ENCODE measurements around the gene ATCAY. TPM values are rescaled to one million over a fixed set of nuclear protein-coding genes. Genes with fewer than 3 reads are reported as not detected.

Gene ATCAY
- total RNA-seq, 3 donors from 2014 or later (not counting 1 experiment from before 2014, with no cell fraction given), result not detected

GRCh38 chr19:3910105-3910504, 29.6 kb downstream of the ATCAY start:
- WGBS (ENCODE audit: insufficient coverage), result 95% methylated on average over 1 of the region's 1 CpG
- no peaks in the 10 kb centered on the region for H3K4me1 Mint-ChIP-seq
- no peak for ATAC-seq
- Histone ChIP-seq H3K9me3 (ENCODE audit: control insufficient read depth, insufficient read depth, low read length) (peaks cover 9% of the 10 kb centered on the region), H3K36me3 (ENCODE audit: control insufficient read depth, insufficient read depth, low read length) (no peaks in the 10 kb centered on the region), H3K4me1 (ENCODE audit: control insufficient read depth, insufficient read depth, low read length) (no peaks in the 10 kb centered on the region), H3K4me3 (ENCODE audit: low read length) (no peak overlapping the region), H3K27me3 (ENCODE audit: control insufficient read depth, insufficient read depth, low read length) (no peaks in the 10 kb centered on the region), H3K27ac (ENCODE audit: low read length) (no peak overlapping the region)
- no peaks in the 10 kb centered on the region for H3K27me3 Mint-ChIP-seq (ENCODE audit: low read depth in 2 of 2)
- no peak overlapping the region for H3K27ac Mint-ChIP-seq
- intact Hi-C loops (cut with micrococcal nuclease), result no loop called here
- TF ChIP-seq, protein P1, sequence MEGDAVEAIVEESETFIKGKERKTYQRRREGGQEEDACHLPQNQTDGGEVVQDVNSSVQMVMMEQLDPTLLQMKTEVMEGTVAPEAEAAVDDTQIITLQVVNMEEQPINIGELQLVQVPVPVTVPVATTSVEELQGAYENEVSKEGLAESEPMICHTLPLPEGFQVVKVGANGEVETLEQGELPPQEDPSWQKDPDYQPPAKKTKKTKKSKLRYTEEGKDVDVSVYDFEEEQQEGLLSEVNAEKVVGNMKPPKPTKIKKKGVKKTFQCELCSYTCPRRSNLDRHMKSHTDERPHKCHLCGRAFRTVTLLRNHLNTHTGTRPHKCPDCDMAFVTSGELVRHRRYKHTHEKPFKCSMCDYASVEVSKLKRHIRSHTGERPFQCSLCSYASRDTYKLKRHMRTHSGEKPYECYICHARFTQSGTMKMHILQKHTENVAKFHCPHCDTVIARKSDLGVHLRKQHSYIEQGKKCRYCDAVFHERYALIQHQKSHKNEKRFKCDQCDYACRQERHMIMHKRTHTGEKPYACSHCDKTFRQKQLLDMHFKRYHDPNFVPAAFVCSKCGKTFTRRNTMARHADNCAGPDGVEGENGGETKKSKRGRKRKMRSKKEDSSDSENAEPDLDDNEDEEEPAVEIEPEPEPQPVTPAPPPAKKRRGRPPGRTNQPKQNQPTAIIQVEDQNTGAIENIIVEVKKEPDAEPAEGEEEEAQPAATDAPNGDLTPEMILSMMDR (IDR thresholded peaks at IDR 0.05), result no peak
- H3K4me3 Mint-ChIP-seq, result no peak overlapping the region
- H3K9me3 Mint-ChIP-seq, result no peaks in the 10 kb centered on the region
- no peaks in the 10 kb centered on the region for H3K36me3 Mint-ChIP-seq
- no peak for DNase-seq

- 86% methylated on average over 7 of the region's 9 CpGs for WGBS (ENCODE audit: insufficient coverage)
These were observed 33.7 kb downstream of the ATCAY start for GRCh38 chr19:3914199-3914598.

DNA sequence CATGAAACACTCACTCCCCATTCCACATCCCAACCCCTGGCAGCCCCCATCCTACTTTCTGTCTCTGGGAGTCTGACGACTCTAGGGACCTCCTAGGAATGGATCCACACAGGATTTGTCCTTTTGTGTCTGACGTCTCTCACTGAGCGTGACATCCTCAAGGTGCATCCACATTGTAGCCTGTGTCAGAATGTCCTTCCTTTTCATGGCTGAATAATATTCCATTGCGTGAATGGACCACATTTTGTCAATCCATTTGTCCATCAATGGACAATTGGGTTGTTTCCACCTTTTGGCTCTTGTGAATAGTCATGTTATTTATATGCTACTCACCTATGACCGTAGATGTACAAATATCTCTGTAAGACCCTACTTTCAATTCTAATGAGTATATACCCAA, 35.5 kb downstream of the ATCAY start:
- no peaks in the 10 kb centered on the region for H3K36me3 Mint-ChIP-seq
- Histone ChIP-seq H3K4me3 (ENCODE audit: low read length) (no peak overlapping the region), H3K9me3 (ENCODE audit: control insufficient read depth, insufficient read depth, low read length) (no peaks in the 10 kb centered on the region), H3K4me1 (ENCODE audit: control insufficient read depth, insufficient read depth, low read length) (no peaks in the 10 kb centered on the region), H3K27me3 (ENCODE audit: control insufficient read depth, insufficient read depth, low read length) (no peaks in the 10 kb centered on the region), H3K27ac (ENCODE audit: low read length) (no peak overlapping the region), H3K36me3 (ENCODE audit: control insufficient read depth, insufficient read depth, low read length) (no peaks in the 10 kb centered on the region)
- intact Hi-C loops (cut with micrococcal nuclease), result no loop called here
- no peak for ATAC-seq
- WGBS (ENCODE audit: insufficient coverage), result 93% methylated on average over 4 of the region's 5 CpGs
- H3K27me3 Mint-ChIP-seq (ENCODE audit: low read depth in 2 of 2), result peaks cover 0 to 5% of the 10 kb centered on the region in 2 donors
- H3K27ac Mint-ChIP-seq, result no peak overlapping the region
- H3K9me3 Mint-ChIP-seq, result no peaks in the 10 kb centered on the region
- TF ChIP-seq, protein P1 (IDR thresholded peaks at IDR 0.05), result no peak
- DNase-seq, result no peak
- H3K4me1 Mint-ChIP-seq, result no peaks in the 10 kb centered on the region
- no peak overlapping the region for H3K4me3 Mint-ChIP-seq

More at GRCh38 chr19:3914199-3914598, 33.7 kb downstream of the ATCAY start:
- Histone ChIP-seq H3K27ac (ENCODE audit: low read length) (no peak overlapping the region), H3K4me3 (ENCODE audit: low read length) (no peak overlapping the region), H3K4me1 (ENCODE audit: control insufficient read depth, insufficient read depth, low read length) (no peaks in the 10 kb centered on the region), H3K36me3 (ENCODE audit: control insufficient read depth, insufficient read depth, low read length) (no peaks in the 10 kb centered on the region), H3K9me3 (ENCODE audit: control insufficient read depth, insufficient read depth, low read length) (peaks cover 9% of the 10 kb centered on the region), H3K27me3 (ENCODE audit: control insufficient read depth, insufficient read depth, low read length) (no peaks in the 10 kb centered on the region)
- peaks cover 0 to 5% of the 10 kb centered on the region in 2 donors for H3K27me3 Mint-ChIP-seq (ENCODE audit: low read depth in 2 of 2)
- no peaks in the 10 kb centered on the region for H3K4me1 Mint-ChIP-seq
- DNase-seq (no peak), ATAC-seq (no peak)
- TF ChIP-seq, protein P1 (IDR thresholded peaks at IDR 0.05), result no peak
- no peaks in the 10 kb centered on the region for H3K36me3 Mint-ChIP-seq
- intact Hi-C loops (cut with micrococcal nuclease), result no loop called here
- H3K9me3 Mint-ChIP-seq, result no peaks in the 10 kb centered on the region
- no peak overlapping the region for H3K27ac Mint-ChIP-seq
- H3K4me3 Mint-ChIP-seq, result no peak overlapping the region

DNA sequence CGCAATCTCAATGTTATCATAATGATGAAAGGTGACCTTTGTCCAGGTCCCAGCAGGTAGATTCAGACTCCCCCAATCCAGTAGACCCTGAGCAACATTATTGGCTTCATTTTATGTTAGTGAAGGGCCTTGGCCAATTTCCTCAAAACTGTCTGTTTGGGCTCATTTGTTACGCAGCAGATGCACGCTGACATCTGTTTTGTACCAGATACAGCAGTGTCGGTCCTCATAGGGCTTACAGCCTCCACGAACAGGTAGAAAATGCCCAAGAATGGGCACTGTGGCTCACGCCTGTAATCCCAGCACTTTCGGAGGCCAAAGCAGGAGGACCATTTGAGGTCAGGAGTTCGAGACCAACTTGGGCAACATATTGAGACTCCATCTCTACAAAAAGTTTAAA, 39.3 kb downstream of the ATCAY start:
- peaks cover 0 to 5% of the 10 kb centered on the region in 2 donors for H3K27me3 Mint-ChIP-seq (ENCODE audit: low read depth in 2 of 2)
- ATAC-seq (no peak), DNase-seq (no peak)
- Histone ChIP-seq H3K27me3 (ENCODE audit: control insufficient read depth, insufficient read depth, low read length) (no peaks in the 10 kb centered on the region), H3K9me3 (ENCODE audit: control insufficient read depth, insufficient read depth, low read length) (peaks cover 3% of the 10 kb centered on the region), H3K27ac (ENCODE audit: low read length) (no peak overlapping the region), H3K36me3 (ENCODE audit: control insufficient read depth, insufficient read depth, low read length) (no peaks in the 10 kb centered on the region), H3K4me3 (ENCODE audit: low read length) (no peak overlapping the region), H3K4me1 (ENCODE audit: control insufficient read depth, insufficient read depth, low read length) (no peaks in the 10 kb centered on the region)
- peaks cover 4 to 11% of the 10 kb centered on the region in 2 donors for H3K9me3 Mint-ChIP-seq
- no peaks in the 10 kb centered on the region for H3K36me3 Mint-ChIP-seq
- H3K27ac Mint-ChIP-seq, result no peak overlapping the region
- TF ChIP-seq, protein P1 (IDR thresholded peaks at IDR 0.05), result no peak
- no peaks in the 10 kb centered on the region for H3K4me1 Mint-ChIP-seq
- intact Hi-C loops (cut with micrococcal nuclease), result no loop called here
- no peak overlapping the region for H3K4me3 Mint-ChIP-seq
- 93% methylated on average over 8 of the region's 8 CpGs for WGBS (ENCODE audit: insufficient coverage)
